Neuronal stem cell (in vitro differentiated cells): ENCODE measurements around the gene SMIM44.

Experiments
- DNase-seq: peaks from one replicate; pipeline ENCODE4 v3.0.0-alpha.2; 2013; ENCODE audit warnings: low spot score
- H2AFZ ChIP-seq: one replicate; pipeline ENCODE4 v1.6.1; 2013; ENCODE audit warnings: mild to moderate bottlenecking, low read length, inconsistent platforms
- H2AK5ac ChIP-seq: 2 replicates; pipeline ENCODE4 v1.6.1; 2013; ENCODE audit warnings: low read depth, mild to moderate bottlenecking, inconsistent platforms, low read length, moderate library complexity, mixed read lengths
- H2BK120ac ChIP-seq: 2 replicates; pipeline ENCODE4 v1.6.1; 2013; ENCODE audit warnings: low read depth, mild to moderate bottlenecking, inconsistent platforms, low read length, moderate library complexity, mixed read lengths
- H2BK12ac ChIP-seq: one replicate; pipeline ENCODE4 v1.6.1; 2013; ENCODE audit warnings: low read length, inconsistent platforms
- H2BK15ac ChIP-seq: 2 replicates; pipeline ENCODE4 v1.6.1; 2013; ENCODE audit warnings: mild to moderate bottlenecking, low read length, inconsistent platforms, mixed read lengths
- H2BK5ac ChIP-seq: one replicate; pipeline ENCODE4 v1.6.1; 2013; ENCODE audit warnings: inconsistent platforms, mild to moderate bottlenecking, low read length, moderate library complexity
- H3K14ac ChIP-seq: one replicate; pipeline ENCODE4 v1.6.1; 2013; ENCODE audit warnings: low read length, inconsistent platforms
- H3K18ac ChIP-seq: 2 replicates; pipeline ENCODE4 v1.6.1; 2013; ENCODE audit warnings: low read length, inconsistent platforms
- H3K23ac ChIP-seq: 2 replicates; pipeline ENCODE4 v1.6.1; 2013; ENCODE audit warnings: low read depth, mild to moderate bottlenecking, mixed read lengths, low read length, inconsistent platforms; ENCODE audit not compliant: poor library complexity
- H3K27ac ChIP-seq: replicated peaks from 3 replicates; pipeline ENCODE4 v1.5.1; 2013; ENCODE audit warnings: low read length, inconsistent platforms
- H3K27me3 ChIP-seq, 3 experiments: 2 replicates each; pipeline ENCODE4 v1.6.1; 2013; ENCODE audit warnings: low read length in 3 of 3, mild to moderate bottlenecking in 2 of 3, inconsistent platforms in 1 of 3, low read depth in 1 of 3, mixed read lengths in 1 of 3, moderate library complexity in 1 of 3; ENCODE audit not compliant: control insufficient read depth in 3 of 3, insufficient read depth in 3 of 3
- H3K36me3 ChIP-seq, 2 donors: replicated peaks in 1 of 2; 2 replicates each; pipeline ENCODE4 v1.6.1; 2013; ENCODE audit warnings: low read length in 2 of 2; ENCODE audit not compliant: control insufficient read depth in 2 of 2, insufficient read depth in 2 of 2
- H3K4ac ChIP-seq: 2 replicates; pipeline ENCODE4 v1.6.1; 2013; ENCODE audit warnings: inconsistent platforms, mild to moderate bottlenecking, low read length, moderate library complexity
- H3K4me1 ChIP-seq, 2 donors: 1 replicate in 1 of 2; 2 replicates in 1 of 2; pipeline ENCODE4 v1.6.1; 2013; ENCODE audit warnings: low read length in 2 of 2, low read depth in 1 of 2; ENCODE audit not compliant: control insufficient read depth in 2 of 2, insufficient read depth in 1 of 2
- H3K4me2 ChIP-seq: one replicate; pipeline ENCODE4 v1.6.1; 2013; ENCODE audit warnings: mild to moderate bottlenecking, low read length, inconsistent platforms; ENCODE audit not compliant: insufficient read depth, poor library complexity, severe bottlenecking
- H3K4me3 ChIP-seq, 2 donors: 2 replicates each; pipeline ENCODE4 v1.5.1; 2013; ENCODE audit warnings: low read length in 2 of 2, mild to moderate bottlenecking in 2 of 2, inconsistent platforms in 1 of 2, moderate library complexity in 1 of 2
- H3K79me1 ChIP-seq: one replicate; pipeline ENCODE4 v1.6.1; 2013; ENCODE audit warnings: low read depth, mild to moderate bottlenecking, inconsistent platforms, low read length, moderate library complexity
- H3K9ac ChIP-seq: one replicate; pipeline ENCODE4 v1.6.1; 2013; ENCODE audit warnings: mild to moderate bottlenecking, low read depth, low read length, inconsistent platforms; ENCODE audit not compliant: poor library complexity
- H3K9me3 ChIP-seq, 2 donors: replicated peaks in 1 of 2; 2 replicates each; pipeline versions ENCODE3 to v1.6.1; 2013; ENCODE audit warnings: low read length in 2 of 2, mild to moderate bottlenecking in 2 of 2, inconsistent platforms in 1 of 2, low read depth in 1 of 2, mixed read lengths in 1 of 2, moderate library complexity in 1 of 2; ENCODE audit not compliant: control insufficient read depth in 2 of 2, insufficient read depth in 1 of 2
- H4K8ac ChIP-seq: one replicate; pipeline ENCODE4 v1.6.1; 2013; ENCODE audit warnings: low read depth, mild to moderate bottlenecking, inconsistent platforms, low read length, moderate library complexity
- H4K91ac ChIP-seq: one replicate; pipeline ENCODE4 v1.6.1; 2013; ENCODE audit warnings: low read length, low read depth, mild to moderate bottlenecking, inconsistent platforms; ENCODE audit not compliant: poor library complexity
- WGBS, 2 donors: extraction: QIAGEN DNeasy Blood & Tissue Kit; methylation state at CpG; one replicate each; pipeline ENCODE4 v1.1.7; 2013; ENCODE audit warnings: missing lambda C conversion rate in 2 of 2, mixed read lengths in 1 of 2; ENCODE audit not compliant: insufficient read length in 2 of 2, insufficient replicate concordance in 1 of 2; ENCODE audit errors: extremely low coverage in 2 of 2; 5-methylcytosine and 5-hydroxymethylcytosine counted together

SMIM44 gene

DNA sequence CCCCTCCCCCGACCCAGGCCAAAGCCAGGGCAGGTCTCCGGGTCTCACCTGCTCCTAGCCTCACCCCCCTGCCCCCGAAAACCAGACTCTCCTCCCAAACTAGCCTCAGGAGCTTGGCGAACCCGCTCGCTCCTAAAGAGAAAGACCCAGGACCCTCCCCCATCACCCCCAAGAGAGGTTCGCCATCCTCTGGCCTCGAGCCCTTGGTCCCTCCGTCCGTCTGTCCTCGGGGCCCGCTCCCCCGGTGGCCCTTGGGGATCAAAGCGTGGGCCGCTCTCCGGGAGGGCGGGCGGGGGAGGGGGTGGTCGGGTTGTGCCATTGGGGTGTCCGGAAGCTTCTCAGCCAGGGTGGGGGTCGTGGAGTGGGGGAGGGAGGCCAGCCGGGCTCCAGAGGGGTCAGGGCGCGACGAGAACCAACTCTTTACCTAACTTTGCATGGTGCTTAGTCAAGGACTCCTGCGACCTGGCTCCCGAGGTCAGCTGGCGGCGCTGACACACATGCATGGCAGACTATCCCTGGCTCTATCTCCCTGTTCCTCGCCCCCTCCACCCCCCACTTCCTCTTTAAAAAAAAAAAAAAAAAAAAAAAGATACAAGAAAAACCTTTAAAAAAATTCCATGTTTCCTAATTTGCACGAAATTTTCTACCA, 18.5 kb downstream of the SMIM44 start:
- Histone ChIP-seq H2AK5ac (no peak overlapping the region), H3K27me3 (peaks cover 12 to 50% (median 22%) of the 10 kb centered on the region in 3 experiments), H2BK5ac (no peak overlapping the region), H2BK120ac (no peak overlapping the region), H3K36me3 (no peaks in the 10 kb centered on the region), H3K79me1 (peaks cover 1% of the 10 kb centered on the region), H2BK15ac (no peak overlapping the region), H3K14ac (no peak overlapping the region), H3K4ac (no peak overlapping the region), H3K9me3 (peaks cover 0 to 16% of the 10 kb centered on the region in 2 donors), H4K91ac (no peak overlapping the region), H3K18ac (no peak overlapping the region), H3K4me1 (peaks cover 2 to 5% of the 10 kb centered on the region in 2 donors), H3K27ac (no peak overlapping the region), H3K23ac (no peak overlapping the region), H3K4me3 (no peak overlapping the region), H2BK12ac (no peak overlapping the region), H2AFZ (no peak overlapping the region), H3K4me2 (no peak overlapping the region), H4K8ac (no peak overlapping the region), H3K9ac (no peak overlapping the region)
- no peak for DNase-seq
- no CpG with 5 or more reads among the region's 31 CpGs for WGBS, 2 donors

DNA sequence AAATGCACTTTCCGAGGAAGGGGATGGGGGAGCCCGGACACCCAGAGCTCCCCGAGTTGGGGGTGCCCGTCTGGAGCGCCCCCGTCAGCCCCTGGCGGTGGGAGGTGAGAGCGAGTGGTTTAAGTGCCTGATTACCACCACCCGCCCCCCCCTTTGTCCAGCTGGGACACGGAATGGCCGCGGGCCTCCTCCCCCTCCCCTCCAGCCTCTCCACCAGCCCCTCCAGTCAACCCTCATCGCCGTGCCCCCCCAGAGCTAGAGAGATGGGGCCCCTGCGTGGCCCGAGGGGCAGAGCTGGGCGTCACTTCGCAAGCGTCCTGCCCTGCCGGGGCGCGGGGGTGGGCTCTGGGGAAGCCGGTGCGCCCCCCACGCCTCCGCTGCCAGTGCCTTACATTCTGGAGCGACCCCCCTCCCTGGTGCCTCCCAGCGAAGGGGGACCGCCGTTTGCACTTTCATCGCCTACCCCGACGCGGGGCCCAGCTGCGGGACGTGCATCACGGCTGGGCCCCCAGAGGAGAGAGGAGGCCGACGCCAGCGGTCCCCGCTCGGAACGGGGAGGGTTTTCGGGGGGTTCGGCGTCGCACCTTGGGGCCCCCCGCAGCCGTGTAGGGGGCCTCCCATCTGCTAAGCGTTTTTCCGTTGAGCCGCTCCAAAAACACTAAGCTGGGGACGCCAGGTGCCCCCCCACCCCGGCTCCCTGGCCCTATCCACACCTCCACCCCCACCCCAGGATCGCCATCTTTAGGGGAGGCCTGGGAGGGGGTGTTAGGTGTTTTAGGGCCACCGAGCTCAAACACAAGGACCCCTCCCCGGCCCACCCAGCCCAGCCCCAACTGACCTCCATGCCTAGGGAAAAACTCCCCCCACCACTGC, 19.3 kb downstream of the SMIM44 start:
- H3K4ac ChIP-seq: no peak overlapping the region
- no peaks in the 10 kb centered on the region for H3K36me3 ChIP-seq
- H2BK120ac ChIP-seq: no peak overlapping the region
- peak overlapping the region; percentile 87 for H3K18ac ChIP-seq
- no peak overlapping the region for H4K91ac ChIP-seq
- peak overlapping the region; percentile 33 for H3K4me2 ChIP-seq
- H3K79me1 ChIP-seq: peaks cover 1% of the 10 kb centered on the region
- peak overlapping the region; percentile 38 for H3K14ac ChIP-seq
- H3K4me3 ChIP-seq: no peak overlapping the region
- H2BK15ac ChIP-seq: no peak overlapping the region
- peak overlapping the region; percentile 80 for H3K23ac ChIP-seq
- H3K27ac ChIP-seq: no peak overlapping the region
- no CpG with 5 or more reads among the region's 57 CpGs for WGBS, 2 donors
- H2BK5ac ChIP-seq: peak overlapping the region; percentile 24
- peaks cover 11 to 54% (median 24%) of the 10 kb centered on the region in 3 experiments for H3K27me3 ChIP-seq
- peaks cover 0 to 12% of the 10 kb centered on the region in 2 donors for H3K9me3 ChIP-seq
- peak overlapping the region; percentile 3 for H4K8ac ChIP-seq
- peak overlapping the region; percentile 46 for H2AK5ac ChIP-seq
- H3K9ac ChIP-seq: no peak overlapping the region
- H2AFZ ChIP-seq: no peak overlapping the region
- no peak overlapping the region for H2BK12ac ChIP-seq
- no peak for DNase-seq
- H3K4me1 ChIP-seq: peaks cover 5 to 9% of the 10 kb centered on the region in 2 donors

DNA sequence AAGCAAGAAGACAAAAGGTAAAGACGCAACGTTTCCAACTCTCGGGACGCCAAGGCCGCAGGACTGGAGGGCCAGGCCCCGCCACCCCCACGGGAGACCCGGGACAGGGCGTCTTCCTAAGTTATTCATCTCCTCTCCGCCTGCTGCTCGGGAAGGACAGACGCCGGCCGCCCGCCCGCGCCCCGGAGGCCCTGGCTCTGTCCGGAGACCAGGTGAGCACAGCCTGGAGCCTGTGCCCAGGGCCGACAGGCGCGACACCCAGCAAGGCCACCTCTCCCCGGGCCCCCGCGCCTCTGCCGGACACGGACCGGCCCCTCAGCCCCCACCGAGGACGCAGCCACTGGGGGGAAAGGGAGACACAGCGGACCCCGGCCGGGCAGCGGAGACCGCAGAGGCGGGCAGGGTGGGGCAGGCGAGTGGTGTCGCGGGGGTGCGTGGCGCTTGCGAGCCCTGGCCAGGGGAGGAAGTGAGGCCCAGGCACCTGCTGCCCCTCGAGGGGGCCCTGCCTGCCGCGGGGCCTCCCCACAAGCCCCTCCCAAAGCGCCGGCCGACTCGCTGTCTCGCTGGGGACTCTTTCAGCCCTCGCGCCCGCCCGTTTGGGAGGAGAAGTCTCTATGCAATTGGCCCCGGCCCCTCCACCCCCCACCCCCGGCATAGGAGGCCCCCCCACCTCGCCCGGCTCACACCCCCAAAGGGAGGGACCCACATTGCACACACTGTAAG, 20.1 kb downstream of the SMIM44 start:
- H3K4me1 ChIP-seq: peaks cover 11 to 16% of the 10 kb centered on the region in 2 donors
- H3K9ac ChIP-seq: no peak overlapping the region
- H2BK5ac ChIP-seq: no peak overlapping the region
- H3K27ac ChIP-seq: no peak overlapping the region
- H3K4ac ChIP-seq: no peak overlapping the region
- no peak for DNase-seq
- H3K9me3 ChIP-seq: peaks cover 0 to 12% of the 10 kb centered on the region in 2 donors
- no peak overlapping the region for H2BK12ac ChIP-seq
- peak overlapping the region; percentile 48 for H3K18ac ChIP-seq
- no peak overlapping the region for H2AK5ac ChIP-seq
- H3K23ac ChIP-seq: no peak overlapping the region
- peak overlapping the region; percentile 18 for H3K4me2 ChIP-seq
- peaks cover 1% of the 10 kb centered on the region for H3K79me1 ChIP-seq
- H3K36me3 ChIP-seq: no peaks in the 10 kb centered on the region
- peaks cover 14 to 62% (median 24%) of the 10 kb centered on the region in 3 experiments for H3K27me3 ChIP-seq
- H2AFZ ChIP-seq: no peak overlapping the region
- peak overlapping the region; percentile 71 for H3K14ac ChIP-seq
- H2BK15ac ChIP-seq: no peak overlapping the region
- no peak overlapping the region for H4K8ac ChIP-seq
- H2BK120ac ChIP-seq: no peak overlapping the region
- H3K4me3 ChIP-seq: no peak overlapping the region
- no CpG with 5 or more reads among the region's 58 CpGs for WGBS, 2 donors
- no peak overlapping the region for H4K91ac ChIP-seq
